HG02571 (cell line): ENCODE data around the gene VGLL1.

Experiments
- ATAC-seq: cut with Tn5 transposase; IDR thresholded peaks from one replicate; pipeline ENCODE4 v1.9.1; 2021; ENCODE audit warnings: mild to moderate bottlenecking, moderate library complexity; ENCODE audit not compliant: unreplicated experiment

Gene VGLL1

GRCh38 chrX:136551410-136551809, 19.4 kb downstream of the VGLL1 start:
- ATAC-seq = no peak

GRCh38 chrX:136555694-136556093, 23.7 kb downstream of the VGLL1 start:
- no peak for ATAC-seq

GRCh38 chrX:136572030-136572429, 40.0 kb downstream of the VGLL1 start:
- ATAC-seq = no peak

GRCh38 chrX:136574548-136574947, 42.5 kb downstream of the VGLL1 start:
- no peak for ATAC-seq

GRCh38 chrX:136577552-136577951, 45.5 kb downstream of the VGLL1 start:
- peak; percentile 92 for ATAC-seq

GRCh38 chrX:136580316-136580715, 48.3 kb downstream of the VGLL1 start:
- ATAC-seq = no peak

GRCh38 chrX:136582624-136583023, 50.6 kb downstream of the VGLL1 start:
- ATAC-seq = no peak

GRCh38 chrX:136584545-136584944, 52.5 kb downstream of the VGLL1 start:
- no peak for ATAC-seq

- no peak for ATAC-seq
Observed at GRCh38 chrX:136585262-136585661, 53.2 kb downstream of the VGLL1 start.

GRCh38 chrX:136585960-136586359, 53.9 kb downstream of the VGLL1 start:
- no peak for ATAC-seq

GRCh38 chrX:136586386-136586785, 54.4 kb downstream of the VGLL1 start:
- ATAC-seq = no peak

GRCh38 chrX:136587532-136587931, 55.5 kb downstream of the VGLL1 start:
- ATAC-seq = no peak

GRCh38 chrX:136588036-136588435, 56.0 kb downstream of the VGLL1 start:
- ATAC-seq = no peak

- ATAC-seq = no peak
Observed at GRCh38 chrX:136589966-136590365, 58.0 kb downstream of the VGLL1 start.

- no peak for ATAC-seq
Observed at GRCh38 chrX:136597356-136597755, 65.3 kb downstream of the VGLL1 start.

GRCh38 chrX:136597954-136598353, 65.9 kb downstream of the VGLL1 start:
- ATAC-seq = no peak

- no peak for ATAC-seq
Observed at GRCh38 chrX:136598631-136599030, 66.6 kb downstream of the VGLL1 start.

GRCh38 chrX:136600059-136600458, 68.0 kb downstream of the VGLL1 start:
- ATAC-seq = no peak
